GM23338 (cell line): ENCODE measurements around the gene PLA2G2E. TPM values are rescaled to one million over a fixed set of nuclear protein-coding genes. Genes with fewer than 3 reads are reported as not detected.

Experiments used
- ATAC-seq: fragments of 200-7000 bp; cut with Tn5 transposase; 3 replicates; pipeline ENCODE4 v1.9.1; 2020
- DNase-seq: peaks from one replicate; pipeline ENCODE4 v3.0.0-alpha.2; 2015; ENCODE audit warnings: low spot score
- H2AFZ ChIP-seq: fragments of 200-600 bp; sonication (generic); 2 replicates; pipeline ENCODE4 v1.8.0; 2016; ENCODE audit warnings: antibody characterized with exemption, mild to moderate bottlenecking, moderate library complexity
- H3F3A ChIP-seq: fragments of 200-600 bp; sonication (generic); replicated peaks from 2 replicates; pipeline ENCODE4 v1.8.0; 2017; ENCODE audit warnings: antibody characterized with exemption, mixed run types, low read depth
- H3K27ac ChIP-seq: fragments of 200-600 bp; sonication (generic); 2 replicates; pipeline ENCODE4 v1.6.1; 2016; ENCODE audit warnings: low read depth
- H3K27me3 ChIP-seq: fragments of 200-600 bp; sonication (generic); 2 replicates; pipeline ENCODE4 v1.8.0; 2016; ENCODE audit warnings: mild to moderate bottlenecking, mixed run types, moderate library complexity; ENCODE audit not compliant: insufficient read depth
- H3K36me3 ChIP-seq: fragments of 200-600 bp; sonication (generic); 2 replicates; pipeline ENCODE4 v1.8.0; 2016; ENCODE audit warnings: mild to moderate bottlenecking; ENCODE audit not compliant: insufficient read depth
- H3K4me1 ChIP-seq: fragments of 200-600 bp; sonication (generic); 2 replicates; pipeline ENCODE4 v1.8.0; 2016; ENCODE audit warnings: mild to moderate bottlenecking, moderate library complexity; ENCODE audit not compliant: insufficient read depth
- H3K4me2 ChIP-seq: fragments of 200-600 bp; sonication (generic); 2 replicates; pipeline ENCODE4 v1.7.1; 2017; ENCODE audit warnings: mixed run types
- H3K4me3 ChIP-seq: fragments of 200-600 bp; sonication (generic); 2 replicates; pipeline ENCODE4 v1.6.1; 2016; ENCODE audit warnings: mixed run types
- H3K79me2 ChIP-seq: fragments of 200-600 bp; sonication (generic); replicated peaks from 2 replicates; pipeline ENCODE4 v1.8.0; 2017; ENCODE audit warnings: mild to moderate bottlenecking; ENCODE audit not compliant: insufficient read depth
- H3K9me2 ChIP-seq: fragments of 200-600 bp; sonication (generic); 2 replicates; pipeline ENCODE4 v1.8.0; 2017; ENCODE audit not compliant: insufficient read depth
- H4K20me1 ChIP-seq: fragments of 200-600 bp; sonication (generic); replicated peaks from 2 replicates; pipeline ENCODE4 v1.8.0; 2017; ENCODE audit warnings: mild to moderate bottlenecking; ENCODE audit not compliant: insufficient read depth
- H3K27ac Mint-ChIP-seq: 2 replicates; pipeline ENCODE4 v1.8.0; 2020; ENCODE audit warnings: inconsistent platforms, mild to moderate bottlenecking, moderate library complexity, mixed read lengths
- H3K27me3 Mint-ChIP-seq: 3 replicates; pipeline ENCODE4 v1.8.0; 2022; ENCODE audit warnings: low read depth, mild to moderate bottlenecking, moderate library complexity, mixed read lengths, inconsistent platforms; ENCODE audit not compliant: insufficient read depth, poor library complexity
- H3K36me3 Mint-ChIP-seq: 3 replicates; pipeline ENCODE4 v1.8.0; 2021; ENCODE audit warnings: low read depth, mild to moderate bottlenecking, inconsistent platforms, moderate library complexity, mixed read lengths
- H3K4me1 Mint-ChIP-seq: 3 replicates; pipeline ENCODE4 v1.8.0; 2020; ENCODE audit warnings: mild to moderate bottlenecking, inconsistent platforms, mixed read lengths
- H3K4me3 Mint-ChIP-seq: 3 replicates; pipeline ENCODE4 v1.8.0; 2021; ENCODE audit warnings: moderate library complexity, mild to moderate bottlenecking, inconsistent platforms, mixed read lengths
- H3K9me3 Mint-ChIP-seq: 3 replicates; pipeline ENCODE4 v1.8.0; 2020; ENCODE audit warnings: moderate library complexity, mild to moderate bottlenecking, inconsistent platforms, mixed read lengths
- CTCF ChIP-seq, 2 experiments: fragments of 200-600 bp in 1 of 2; sonication (generic) in 1 of 2; conservative IDR thresholded peaks; 2 replicates each; pipeline versions ENCODE4 v1.5.1 to v1.6.1; 2016 to 2017; ENCODE audit warnings: antibody characterized with exemption in 2 of 2, low read depth in 2 of 2, mild to moderate bottlenecking in 2 of 2, moderate library complexity in 1 of 2
- EZH2 ChIP-seq: fragments of 200-600 bp; sonication (generic); IDR thresholded peaks from one replicate; pipeline ENCODE4 v1.8.0; 2017; ENCODE audit warnings: antibody characterized with exemption, mild to moderate bottlenecking, low read depth; ENCODE audit not compliant: unreplicated experiment
- EZH2phosphoT487 ChIP-seq: fragments of 200-600 bp; sonication (generic); IDR thresholded peaks from one replicate; pipeline ENCODE4 v1.8.1; 2018; ENCODE audit warnings: antibody characterized with exemption; ENCODE audit not compliant: unreplicated experiment
- NANOG ChIP-seq: IDR thresholded peaks from 2 replicates; pipeline ENCODE4 v1.6.1; 2016; ENCODE audit warnings: antibody characterized with exemption, borderline replicate concordance
- POLR2AphosphoS5 ChIP-seq: IDR thresholded peaks from 2 replicates; pipeline ENCODE4 v1.6.1; 2016; ENCODE audit warnings: antibody characterized with exemption, low read depth
- REST ChIP-seq: IDR thresholded peaks from one replicate; pipeline ENCODE4 v1.6.1; 2018; ENCODE audit warnings: antibody characterized with exemption; ENCODE audit not compliant: unreplicated experiment
- ZNF114 ChIP-seq: fragments of 250-450 bp; sonication (Bioruptor Pico); IDR thresholded peaks from 2 replicates; pipeline ENCODE4 v1.5.0; 2020; ENCODE audit warnings: mild to moderate bottlenecking, moderate library complexity
- ZNF331 ChIP-seq: fragments of 250-450 bp; sonication (Bioruptor Pico); IDR thresholded peaks from 2 replicates; pipeline ENCODE4 v1.5.0; 2020; ENCODE audit warnings: low read depth, mild to moderate bottlenecking, moderate library complexity
- ZNF462 ChIP-seq: fragments of 250-450 bp; sonication (Bioruptor Pico); IDR thresholded peaks from 2 replicates; pipeline ENCODE4 v1.5.0; 2020; ENCODE audit warnings: mild to moderate bottlenecking, moderate library complexity
- polyA plus RNA-seq: library from polyadenylated mRNA; unstranded; fragments of >200 nt; fragmentation: Nextera tagmentation; extraction: Ambion mirVana; gene quantifications from 2 replicates; pipeline ENCODE4 v1.2.1, GENCODE V29; 2016
- total RNA-seq: library from RNA; depleted of rRNA; stranded (reverse); fragments of >200 nt; shearing (Covaris generic); gene quantifications from 2 replicates; pipeline ENCODE4 v1.2.3, GENCODE V29; 2014
- TF ChIP-seq, protein P1 (sequence below): IDR thresholded peaks from 2 replicates; pipeline ENCODE4 v1.6.1; 2016; ENCODE audit warnings: antibody characterized with exemption

The PLA2G2E gene
- total and polyA plus RNA-seq, 2 experiments from 2014 or later, result not detected

GRCh38 chr1:19884312-19884711 is 39.1 kb downstream of the PLA2G2E start:
- Mint-ChIP-seq H3K4me3 (no peak overlapping the region), H3K9me3 (no peaks in the 10 kb centered on the region), H3K4me1 (peaks cover 20% of the 10 kb centered on the region; the same call in 2 of the 3 replicates), H3K27me3 (peaks cover 4% of the 10 kb centered on the region), H3K36me3 (peaks cover 11% of the 10 kb centered on the region; the same call in 2 of the 3 replicates), H3K27ac (no peak overlapping the region)
- Histone ChIP-seq H3K36me3 (no peaks in the 10 kb centered on the region), H2AFZ (no peak overlapping the region), H3K27ac (no peak overlapping the region), H3K9me2 (no peaks in the 10 kb centered on the region), H3F3A (no peaks in the 10 kb centered on the region), H3K4me3 (no peak overlapping the region), H3K79me2 (peaks cover 67% of the 10 kb centered on the region), H3K4me1 (peaks cover 4% of the 10 kb centered on the region; the same call in 1 of the 2 replicates), H3K4me2 (no peak overlapping the region), H3K27me3 (no peaks in the 10 kb centered on the region), H4K20me1 (peaks cover 42% of the 10 kb centered on the region)
- TF ChIP-seq POLR2AphosphoS5 (no peak), EZH2 (no peak), NANOG (no peak), ZNF331 (CRISPR knock-in tag) (no peak), ZNF114 (no peak), REST (no peak), EZH2phosphoT487 (no peak), CTCF (conservative IDR thresholded peaks at IDR 0.05; ENCODE audit: low read depth in 2 of 2) (no peak), ZNF462 (no peak)
- TF ChIP-seq, protein P1, sequence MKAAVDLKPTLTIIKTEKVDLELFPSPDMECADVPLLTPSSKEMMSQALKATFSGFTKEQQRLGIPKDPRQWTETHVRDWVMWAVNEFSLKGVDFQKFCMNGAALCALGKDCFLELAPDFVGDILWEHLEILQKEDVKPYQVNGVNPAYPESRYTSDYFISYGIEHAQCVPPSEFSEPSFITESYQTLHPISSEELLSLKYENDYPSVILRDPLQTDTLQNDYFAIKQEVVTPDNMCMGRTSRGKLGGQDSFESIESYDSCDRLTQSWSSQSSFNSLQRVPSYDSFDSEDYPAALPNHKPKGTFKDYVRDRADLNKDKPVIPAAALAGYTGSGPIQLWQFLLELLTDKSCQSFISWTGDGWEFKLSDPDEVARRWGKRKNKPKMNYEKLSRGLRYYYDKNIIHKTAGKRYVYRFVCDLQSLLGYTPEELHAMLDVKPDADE, result no peak
- ATAC-seq (no peak), DNase-seq (no peak)
